HL-60 (cell line): ENCODE results near the gene TRAF7.

Experiments used
- DNase-seq, 2 experiments: peaks; one replicate each; pipeline ENCODE4 v3.0.0-alpha.2; 2010 to 2020; ENCODE audit warnings: low read depth in 1 of 2, low spot score in 1 of 2
- H3K27ac ChIP-seq: fragments of 250-450 bp; sonication (Bioruptor Pico); replicated peaks from 2 replicates; pipeline ENCODE4 v1.5.1; 2020; ENCODE audit warnings: mild to moderate bottlenecking, moderate library complexity
- H3K27me3 ChIP-seq: fragments of 250-450 bp; sonication (Bioruptor Pico); 2 replicates; pipeline ENCODE4 v1.5.1; 2021; ENCODE audit warnings: mild to moderate bottlenecking, moderate library complexity; ENCODE audit not compliant: insufficient read depth, poor library complexity, severe bottlenecking
- H3K4me3 ChIP-seq: replicated peaks from 2 replicates; pipeline ENCODE4 v1.5.1; 2011; ENCODE audit warnings: mild to moderate bottlenecking, control low read depth, low read length; ENCODE audit not compliant: insufficient read depth
- GABPA ChIP-seq: IDR thresholded peaks from 2 replicates; pipeline ENCODE4 v1.6.1; 2012; ENCODE audit warnings: low read depth
- POLR2AphosphoS5 ChIP-seq: IDR thresholded peaks from 2 replicates; pipeline ENCODE4 v1.6.1; 2012; ENCODE audit warnings: low read depth
- SPI1 ChIP-seq: IDR thresholded peaks from 2 replicates; pipeline ENCODE4 v1.6.1; 2012; ENCODE audit warnings: low read depth, mild to moderate bottlenecking, borderline replicate concordance
- TF ChIP-seq, protein P1 (sequence below): IDR thresholded peaks from one replicate; pipeline ENCODE4 v1.5.1; 2011; ENCODE audit warnings: low read length, control low read depth, inconsistent platforms; ENCODE audit not compliant: insufficient read depth
- TF ChIP-seq, protein P2 (sequence below): IDR thresholded peaks from 2 replicates; pipeline ENCODE4 v1.6.1; 2012; ENCODE audit warnings: low read depth; ENCODE audit not compliant: insufficient replicate concordance

Gene TRAF7

DNA sequence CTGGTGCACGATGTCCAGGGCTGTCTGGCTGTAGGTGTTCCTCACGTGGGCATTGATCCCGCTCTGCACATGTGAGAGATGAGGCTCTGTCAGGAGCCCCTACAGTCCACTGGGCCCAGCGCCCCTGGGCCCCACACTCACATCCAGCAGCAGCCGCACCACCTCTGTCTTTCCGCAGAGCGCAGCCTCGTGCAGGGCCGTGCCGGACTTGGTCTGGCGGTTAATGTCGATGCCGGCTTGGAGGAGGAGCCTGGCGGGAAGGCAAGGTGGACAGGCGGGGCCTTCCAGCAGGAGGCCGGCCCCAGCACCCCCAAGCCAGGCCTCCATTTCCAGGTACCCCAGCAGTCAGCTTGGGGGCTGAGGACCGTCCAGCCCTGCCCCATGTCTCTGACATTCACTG, 31.6 kb downstream of the TRAF7 start:
- no peak for DNase-seq
- H3K4me3 ChIP-seq: no peak overlapping the region
- H3K27ac ChIP-seq: no peak overlapping the region
- TF ChIP-seq, protein P1, sequence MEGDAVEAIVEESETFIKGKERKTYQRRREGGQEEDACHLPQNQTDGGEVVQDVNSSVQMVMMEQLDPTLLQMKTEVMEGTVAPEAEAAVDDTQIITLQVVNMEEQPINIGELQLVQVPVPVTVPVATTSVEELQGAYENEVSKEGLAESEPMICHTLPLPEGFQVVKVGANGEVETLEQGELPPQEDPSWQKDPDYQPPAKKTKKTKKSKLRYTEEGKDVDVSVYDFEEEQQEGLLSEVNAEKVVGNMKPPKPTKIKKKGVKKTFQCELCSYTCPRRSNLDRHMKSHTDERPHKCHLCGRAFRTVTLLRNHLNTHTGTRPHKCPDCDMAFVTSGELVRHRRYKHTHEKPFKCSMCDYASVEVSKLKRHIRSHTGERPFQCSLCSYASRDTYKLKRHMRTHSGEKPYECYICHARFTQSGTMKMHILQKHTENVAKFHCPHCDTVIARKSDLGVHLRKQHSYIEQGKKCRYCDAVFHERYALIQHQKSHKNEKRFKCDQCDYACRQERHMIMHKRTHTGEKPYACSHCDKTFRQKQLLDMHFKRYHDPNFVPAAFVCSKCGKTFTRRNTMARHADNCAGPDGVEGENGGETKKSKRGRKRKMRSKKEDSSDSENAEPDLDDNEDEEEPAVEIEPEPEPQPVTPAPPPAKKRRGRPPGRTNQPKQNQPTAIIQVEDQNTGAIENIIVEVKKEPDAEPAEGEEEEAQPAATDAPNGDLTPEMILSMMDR: no peak
- no peak for TF ChIP-seq SPI1
- TF ChIP-seq, protein P2, sequence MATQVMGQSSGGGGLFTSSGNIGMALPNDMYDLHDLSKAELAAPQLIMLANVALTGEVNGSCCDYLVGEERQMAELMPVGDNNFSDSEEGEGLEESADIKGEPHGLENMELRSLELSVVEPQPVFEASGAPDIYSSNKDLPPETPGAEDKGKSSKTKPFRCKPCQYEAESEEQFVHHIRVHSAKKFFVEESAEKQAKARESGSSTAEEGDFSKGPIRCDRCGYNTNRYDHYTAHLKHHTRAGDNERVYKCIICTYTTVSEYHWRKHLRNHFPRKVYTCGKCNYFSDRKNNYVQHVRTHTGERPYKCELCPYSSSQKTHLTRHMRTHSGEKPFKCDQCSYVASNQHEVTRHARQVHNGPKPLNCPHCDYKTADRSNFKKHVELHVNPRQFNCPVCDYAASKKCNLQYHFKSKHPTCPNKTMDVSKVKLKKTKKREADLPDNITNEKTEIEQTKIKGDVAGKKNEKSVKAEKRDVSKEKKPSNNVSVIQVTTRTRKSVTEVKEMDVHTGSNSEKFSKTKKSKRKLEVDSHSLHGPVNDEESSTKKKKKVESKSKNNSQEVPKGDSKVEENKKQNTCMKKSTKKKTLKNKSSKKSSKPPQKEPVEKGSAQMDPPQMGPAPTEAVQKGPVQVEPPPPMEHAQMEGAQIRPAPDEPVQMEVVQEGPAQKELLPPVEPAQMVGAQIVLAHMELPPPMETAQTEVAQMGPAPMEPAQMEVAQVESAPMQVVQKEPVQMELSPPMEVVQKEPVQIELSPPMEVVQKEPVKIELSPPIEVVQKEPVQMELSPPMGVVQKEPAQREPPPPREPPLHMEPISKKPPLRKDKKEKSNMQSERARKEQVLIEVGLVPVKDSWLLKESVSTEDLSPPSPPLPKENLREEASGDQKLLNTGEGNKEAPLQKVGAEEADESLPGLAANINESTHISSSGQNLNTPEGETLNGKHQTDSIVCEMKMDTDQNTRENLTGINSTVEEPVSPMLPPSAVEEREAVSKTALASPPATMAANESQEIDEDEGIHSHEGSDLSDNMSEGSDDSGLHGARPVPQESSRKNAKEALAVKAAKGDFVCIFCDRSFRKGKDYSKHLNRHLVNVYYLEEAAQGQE: no peak
- no peak for TF ChIP-seq GABPA
- TF ChIP-seq POLR2AphosphoS5: no peak
- H3K27me3 ChIP-seq: peaks cover 3% of the 10 kb centered on the region

DNA sequence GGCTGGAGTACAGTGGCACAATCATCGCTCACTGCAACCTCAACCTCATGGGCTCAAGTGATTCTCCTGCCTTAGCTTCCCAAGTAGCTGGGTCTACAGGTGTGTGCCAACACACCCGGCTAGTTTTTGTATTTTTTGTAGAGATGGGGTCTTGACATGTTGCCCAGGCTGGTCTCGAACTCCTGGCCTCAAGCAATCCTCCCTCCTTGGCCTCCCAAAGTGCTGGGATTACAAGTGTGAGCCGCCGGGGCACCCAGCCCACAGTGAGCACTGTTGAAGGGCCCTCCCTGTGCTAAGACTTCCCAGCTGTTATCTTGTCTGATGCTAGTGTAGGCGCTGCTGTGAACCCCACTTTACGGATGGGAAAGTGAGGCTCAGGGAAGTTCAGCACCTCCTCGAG, 32.8 kb downstream of the TRAF7 start:
- Histone ChIP-seq H3K27me3 (peaks cover 3% of the 10 kb centered on the region), H3K4me3 (no peak overlapping the region), H3K27ac (no peak overlapping the region)
- no peak for TF ChIP-seq POLR2AphosphoS5
- TF ChIP-seq, protein P2: no peak
- TF ChIP-seq, protein P1: no peak
- TF ChIP-seq GABPA: no peak
- no peak for TF ChIP-seq SPI1
- no peak for DNase-seq

DNA sequence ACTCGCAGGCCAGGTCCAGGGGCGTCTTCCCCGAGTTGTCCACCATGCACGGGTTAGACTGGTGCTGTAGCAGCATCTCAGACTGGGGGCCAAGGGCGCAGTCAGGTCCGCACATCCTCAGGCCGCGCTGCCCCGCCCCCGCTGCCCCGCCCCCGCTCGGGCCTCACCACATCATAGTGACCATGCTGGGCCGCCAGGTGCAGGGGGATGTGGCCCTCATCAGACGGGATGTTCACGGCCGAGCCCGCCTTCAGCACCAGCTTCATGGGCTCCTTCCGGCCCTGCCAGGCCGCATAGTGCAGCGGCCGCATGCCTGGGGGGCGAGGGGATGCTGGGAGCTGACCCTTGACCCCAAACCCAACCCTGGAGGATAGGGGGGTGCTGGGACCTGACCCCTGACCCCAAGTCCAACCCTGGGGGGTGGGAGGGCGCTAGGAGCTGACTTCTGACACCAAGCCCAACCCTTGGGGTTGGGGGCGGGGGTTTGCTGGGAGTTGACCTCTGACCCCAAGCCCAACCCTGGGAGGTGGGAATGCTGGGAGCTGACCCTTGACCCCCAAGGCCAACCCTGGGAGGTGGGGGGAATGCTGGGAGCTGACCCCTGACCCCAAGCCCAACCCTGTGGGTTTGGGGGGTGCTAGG, 33.8 kb downstream of the TRAF7 start:
- no peak for DNase-seq
- Histone ChIP-seq H3K27me3 (peaks cover 8% of the 10 kb centered on the region), H3K4me3 (no peak overlapping the region), H3K27ac (no peak overlapping the region)
- TF ChIP-seq SPI1 (no peak), POLR2AphosphoS5 (no peak), GABPA (no peak)
- TF ChIP-seq, protein P2: no peak
- TF ChIP-seq, protein P1: no peak
